ENCODE data around the gene EVA1A.
"Not testable (repeated sequence)": the region's sequence is repeated elsewhere in the genome, so short reads cannot be mapped to it uniquely, and the experiment has no call there.

EVA1A gene

GRCh38 chr2:75516378-75517360 is 44.1 kb downstream of the EVA1A start:
- DNase-seq: no peak

GRCh38 chr2:75515584-75516368 is 45.0 kb downstream of the EVA1A start:
- DNase-seq: no peak

DNA sequence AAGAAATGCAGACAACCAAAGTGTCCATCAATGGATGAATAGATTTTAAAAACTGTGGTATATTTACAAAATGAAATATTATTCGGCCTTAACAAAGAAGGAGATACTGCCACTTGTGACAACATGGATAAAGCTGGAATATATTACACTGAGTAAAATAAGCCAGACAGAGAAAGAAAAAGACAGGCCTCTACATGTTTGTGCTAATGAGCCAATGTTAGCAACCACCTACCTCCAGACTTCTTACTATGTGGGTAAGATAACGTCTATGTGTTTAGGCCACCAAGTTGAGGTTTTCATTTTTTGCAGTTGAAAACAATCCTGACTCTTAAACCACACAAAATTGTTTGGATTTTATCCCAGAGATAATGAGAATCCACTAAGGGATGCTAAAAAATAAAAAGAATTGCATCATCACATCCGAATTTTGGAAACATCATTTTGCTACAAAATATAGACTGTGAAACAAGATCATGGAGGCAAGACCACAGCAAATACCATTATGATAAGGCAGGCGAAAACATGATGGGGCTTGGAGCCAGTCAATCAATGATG is 47.0 kb downstream of the EVA1A start:
- DNase-seq: no peak

GRCh38 chr2:75512455-75513212 is 48.1 kb downstream of the EVA1A start:
- no peak for DNase-seq

GRCh38 chr2:75506101-75506697 is 54.5 kb downstream of the EVA1A start:
- DNase-seq: no peak

- no peak for DNase-seq
Measured at GRCh38 chr2:75505012-75505411, 55.7 kb downstream of the EVA1A start.

DNA sequence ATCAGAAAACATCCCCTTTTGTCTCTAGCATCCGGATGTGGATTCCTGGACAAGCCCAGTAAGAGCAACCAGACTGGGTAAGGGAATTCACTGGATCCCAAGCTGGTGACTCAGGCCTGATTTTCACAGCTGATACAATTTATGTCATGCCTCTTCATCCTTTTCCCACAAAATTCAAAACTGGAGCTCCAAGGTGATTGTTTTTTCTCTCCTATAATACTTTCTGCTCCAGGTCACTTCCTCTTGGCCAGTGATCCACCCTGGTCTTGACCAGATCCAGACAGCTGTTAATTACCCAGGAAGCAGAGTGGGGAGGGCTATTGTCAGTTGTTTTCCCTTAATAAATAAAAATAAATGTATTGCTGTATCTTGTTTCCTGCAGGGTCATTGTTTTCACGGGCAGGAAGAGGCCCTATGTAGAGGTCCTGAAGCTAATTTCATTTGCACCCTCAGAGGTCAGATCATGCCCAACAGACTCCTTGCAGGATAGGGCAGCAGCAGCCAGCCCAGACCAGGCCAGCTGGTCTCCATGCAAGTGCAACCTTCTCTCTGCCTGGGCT is 57.6 kb downstream of the EVA1A start:
- no peak for DNase-seq

DNA sequence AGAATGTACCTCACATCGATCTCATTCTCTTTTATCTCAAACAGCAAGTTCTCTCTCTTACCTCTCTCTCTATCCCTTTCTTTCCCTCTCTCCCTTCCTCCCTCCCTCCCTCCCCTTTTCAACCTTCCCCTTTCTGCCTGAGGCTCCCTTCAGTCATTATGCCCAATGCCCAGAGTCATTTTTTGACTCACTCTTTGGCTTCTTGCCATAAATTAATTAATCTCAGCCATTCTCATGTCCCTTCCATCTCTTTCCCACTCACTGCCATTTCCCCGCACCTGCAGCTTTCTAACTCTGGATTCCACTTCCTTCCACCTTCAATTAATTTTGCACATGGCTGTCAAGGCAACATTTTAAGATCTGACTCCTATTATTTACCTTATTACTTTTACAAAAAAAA is 60.1 kb downstream of the EVA1A start:
- no peak for DNase-seq

DNA sequence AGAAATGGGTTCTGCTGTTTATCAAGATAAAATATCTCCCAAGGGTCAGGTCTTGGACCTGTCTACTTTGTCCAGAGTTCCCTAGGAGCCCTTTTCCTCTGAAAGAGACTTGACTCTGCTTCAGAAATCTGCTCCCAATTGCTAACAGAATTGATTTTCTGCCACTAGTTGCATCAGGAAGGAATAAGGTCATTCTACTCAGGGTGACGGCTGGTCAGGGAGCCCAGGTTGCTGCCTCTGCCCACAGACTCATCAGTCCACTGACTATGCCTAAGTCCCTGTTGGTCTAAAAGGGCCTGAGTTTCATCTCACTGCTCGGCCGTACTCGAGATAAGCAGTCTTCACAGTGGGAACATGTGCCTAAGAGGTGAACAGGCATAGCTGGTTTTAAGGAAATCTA is 61.2 kb downstream of the EVA1A start:
- no peak for DNase-seq

GRCh38 chr2:75498907-75499306 is 61.8 kb downstream of the EVA1A start:
- no peak for DNase-seq

GRCh38 chr2:75497256-75497655 is 63.5 kb downstream of the EVA1A start:
- DNase-seq: no peak

DNA sequence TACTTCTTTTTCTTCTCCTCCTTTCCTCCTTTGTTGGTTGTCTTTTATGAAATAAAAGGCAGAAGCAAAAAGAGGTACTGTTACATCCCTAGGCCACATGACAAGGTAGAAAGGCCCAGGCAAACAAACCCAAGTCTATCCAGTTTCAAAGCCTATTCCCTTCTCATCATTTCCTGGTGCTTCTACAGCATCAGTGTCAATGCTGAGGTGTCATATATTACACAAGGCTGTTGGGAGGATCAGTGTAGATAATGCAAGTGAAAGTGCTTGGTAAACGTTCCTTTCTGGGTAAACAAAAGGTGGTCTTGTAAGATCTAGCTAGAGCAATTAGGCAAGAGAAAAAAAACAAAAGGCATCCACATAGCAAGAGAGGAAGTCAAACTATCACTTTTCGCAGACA is 64.9 kb downstream of the EVA1A start:
- DNase-seq: no peak

GRCh38 chr2:75494137-75494769 is 66.5 kb downstream of the EVA1A start:
- DNase-seq: no peak

GRCh38 chr2:75493230-75493629 is 67.5 kb downstream of the EVA1A start:
- no peak for DNase-seq

DNA sequence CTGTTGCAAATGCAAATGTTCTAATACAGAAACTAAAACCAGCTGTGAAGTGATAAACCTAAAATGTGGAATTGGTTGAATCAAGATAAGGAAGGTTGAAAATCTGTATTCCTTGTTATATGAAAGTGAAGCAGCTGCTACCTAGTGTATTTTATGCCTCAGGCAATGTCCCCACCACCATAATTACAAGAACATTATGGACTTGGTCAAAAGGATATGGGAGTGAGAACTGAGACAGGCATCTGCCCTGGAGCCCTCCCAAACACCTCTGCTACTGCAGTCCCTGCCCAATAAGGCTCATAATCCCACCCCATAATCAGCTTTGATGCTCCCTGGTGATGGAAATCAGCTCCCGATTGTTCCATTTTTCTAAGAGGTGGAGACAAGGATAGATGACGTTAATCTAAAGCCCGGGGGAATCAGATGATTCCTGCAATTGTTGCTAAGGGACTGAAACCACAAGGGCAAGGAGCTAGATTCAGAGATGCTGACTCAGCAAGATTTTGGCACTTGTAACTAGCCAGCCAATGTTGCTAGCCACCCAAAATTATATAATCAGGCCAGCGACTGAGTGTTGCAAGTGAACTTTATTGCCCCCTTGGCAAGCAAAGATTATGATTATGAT is 69.5 kb downstream of the EVA1A start:
- DNase-seq: no peak

GRCh38 chr2:75489721-75490120 is 71.0 kb downstream of the EVA1A start:
- DNase-seq: no peak

DNA sequence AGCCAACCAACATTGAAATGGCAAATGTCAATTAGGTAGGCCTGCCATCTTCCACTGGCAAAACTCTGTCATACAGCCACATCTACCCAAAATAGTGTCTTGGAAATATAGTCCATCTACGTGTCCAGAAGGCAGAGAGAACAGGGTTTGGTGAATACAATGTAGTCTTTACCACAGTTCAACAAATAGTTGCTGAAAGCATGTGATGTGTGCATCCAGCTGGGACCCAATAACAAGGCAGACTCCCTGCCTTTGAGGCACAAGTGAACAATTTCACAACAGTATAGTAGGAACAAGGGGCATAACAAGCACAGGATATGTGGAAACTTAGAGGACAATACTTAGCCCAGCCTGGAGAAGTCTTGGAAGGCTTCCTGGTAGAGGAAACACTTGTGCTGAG is 72.6 kb downstream of the EVA1A start:
- DNase-seq: no peak

DNA sequence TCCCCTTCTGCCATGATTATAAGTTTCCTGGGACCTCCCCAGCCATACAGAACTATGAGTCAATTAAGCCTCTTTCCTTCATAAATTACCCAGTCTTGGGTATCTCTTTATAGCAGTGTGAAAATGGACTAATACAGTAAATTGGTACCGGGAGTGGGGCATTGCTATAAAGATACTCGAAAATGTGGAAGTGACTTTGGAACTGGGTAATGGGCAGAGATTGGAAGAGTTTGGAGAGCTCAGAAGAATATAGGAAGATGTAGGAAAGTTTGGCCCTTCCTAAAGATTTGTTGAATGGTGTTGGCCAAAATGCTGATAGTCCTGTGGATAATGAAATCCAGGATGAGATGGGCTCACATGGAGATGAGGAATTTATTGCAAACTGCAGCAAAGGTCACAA is 74.0 kb downstream of the EVA1A start:
- not testable (repeated sequence) for DNase-seq

DNA sequence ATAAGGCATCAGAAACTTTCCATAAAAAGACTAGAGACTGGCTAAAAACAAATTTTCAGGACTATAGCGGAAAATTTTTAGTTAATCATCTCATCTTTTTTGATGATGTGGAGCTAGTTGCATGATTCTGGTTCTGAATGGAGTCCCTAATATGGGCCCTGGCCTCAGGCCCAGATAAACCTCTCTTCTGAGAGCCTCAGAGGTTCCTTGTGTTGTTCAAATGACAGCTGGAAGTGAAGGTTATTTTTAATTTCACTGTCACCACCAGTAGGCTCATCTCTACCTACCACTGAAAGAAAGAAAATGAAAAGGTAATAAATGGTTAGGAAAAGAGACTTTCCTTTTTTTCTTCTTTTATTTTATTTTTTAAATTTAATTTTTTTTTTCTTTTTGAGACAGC is 75.9 kb downstream of the EVA1A start:
- DNase-seq: no peak

DNA sequence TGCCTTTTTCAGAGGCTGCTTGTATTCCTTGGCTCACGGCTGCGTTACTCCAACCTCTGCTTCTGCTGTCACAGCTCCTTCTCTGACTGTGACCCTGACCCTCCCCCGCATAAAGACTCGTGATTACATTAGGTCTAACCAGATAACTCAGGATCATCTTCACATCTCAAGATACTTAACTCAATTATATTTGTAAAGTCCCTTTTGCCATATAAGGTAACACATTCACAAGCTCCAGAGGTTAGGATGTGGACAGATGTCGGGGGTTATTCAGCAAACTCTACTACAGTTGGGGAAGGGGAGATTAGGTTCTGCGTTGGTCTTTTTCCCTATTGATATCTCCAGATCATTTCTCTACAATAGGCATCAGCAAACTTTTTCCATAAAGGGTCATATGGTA is 76.9 kb downstream of the EVA1A start:
- DNase-seq: no peak

GRCh38 chr2:75482398-75482797 is 78.3 kb downstream of the EVA1A start:
- no peak for DNase-seq
